ENCODE data around the gene MAD1L1. TPM values are rescaled to one million over a fixed set of nuclear protein-coding genes. Genes with fewer than 3 reads are reported as not detected.
A peak's percentile ranks its signal among the peaks of the same experiment; 100 is the strongest.

MAD1L1 gene
- total RNA-seq, 6 experiments from 2014 or later, result 15.1 to 37.4 (median 20.5) TPM

- Histone ChIP-seq H3K4me1 (no peaks in the 10 kb centered on the region), H3K36me3 (no peaks in the 10 kb centered on the region), H3K27ac (no peak overlapping the region), H3K27me3 (no peaks in the 10 kb centered on the region), H3K9me3 (no peaks in the 10 kb centered on the region), H3K4me3 (no peak overlapping the region)
- no peak for TF ChIP-seq POLR2A (IDR thresholded peaks at IDR 0.05)
- no peak for TF ChIP-seq CTCF (IDR thresholded peaks at IDR 0.05)
- no peak for ATAC-seq
- intact Hi-C loops (cut with DNase I), result no loop called here
- 93% methylated on average over 3 of the region's 13 CpGs for WGBS (ENCODE audit: insufficient coverage, low coverage, low lambda C conversion rate, missing lambda C conversion rate)
- DNase-seq, result no peak
These were observed 167.2 kb downstream of the MAD1L1 start for GRCh38 chr7:2065528-2065927.

GRCh38 chr7:2063563-2064260 is 169.0 kb downstream of the MAD1L1 start:
- Histone ChIP-seq H3K36me3 (no peaks in the 10 kb centered on the region), H3K4me3 (no peak overlapping the region), H3K9me3 (no peaks in the 10 kb centered on the region), H3K27ac (no peak overlapping the region), H3K4me1 (no peaks in the 10 kb centered on the region), H3K27me3 (no peaks in the 10 kb centered on the region)
- DNase-seq, result no peak
- WGBS (ENCODE audit: insufficient coverage, low coverage, low lambda C conversion rate, missing lambda C conversion rate), result 69% methylated on average over 7 of the region's 24 CpGs
- intact Hi-C loops (cut with DNase I), result no loop called here
- ATAC-seq, result peak; percentile 28 to 50 (median 35)
- TF ChIP-seq POLR2A (IDR thresholded peaks at IDR 0.05) (no peak), CTCF (IDR thresholded peaks at IDR 0.05) (no peak)

- no peaks in the 10 kb centered on the region for H3K9me3 ChIP-seq
- ATAC-seq (no peak), DNase-seq (no peak)
- no peak for TF ChIP-seq POLR2A (IDR thresholded peaks at IDR 0.05)
- no peak for TF ChIP-seq CTCF (IDR thresholded peaks at IDR 0.05)
- H3K27me3 ChIP-seq, result no peaks in the 10 kb centered on the region
- no peaks in the 10 kb centered on the region for H3K36me3 ChIP-seq
- H3K27ac ChIP-seq, result no peak overlapping the region
- no peaks in the 10 kb centered on the region for H3K4me1 ChIP-seq
- WGBS (ENCODE audit: insufficient coverage, low coverage, low lambda C conversion rate, missing lambda C conversion rate), result 86% methylated on average over 7 of the region's 11 CpGs
- H3K4me3 ChIP-seq, result no peak overlapping the region
- intact Hi-C loops (cut with DNase I), result no loop called here
These were observed 170.1 kb downstream of the MAD1L1 start for GRCh38 chr7:2062648-2063047.

GRCh38 chr7:2060701-2061100 is 172.0 kb downstream of the MAD1L1 start:
- TF ChIP-seq CTCF (IDR thresholded peaks at IDR 0.05), result no peak
- TF ChIP-seq POLR2A (IDR thresholded peaks at IDR 0.05), result no peak
- Histone ChIP-seq H3K36me3 (no peaks in the 10 kb centered on the region), H3K4me1 (no peaks in the 10 kb centered on the region), H3K27me3 (no peaks in the 10 kb centered on the region), H3K4me3 (no peak overlapping the region), H3K9me3 (no peaks in the 10 kb centered on the region), H3K27ac (no peak overlapping the region)
- DNase-seq (no peak), ATAC-seq (no peak)
- WGBS (ENCODE audit: insufficient coverage, low coverage, low lambda C conversion rate, missing lambda C conversion rate), result 93% methylated on average over 11 of the region's 11 CpGs
- intact Hi-C loops (cut with DNase I), result no loop called here
